Omental fat pad (tissue), 4 donors: ENCODE measurements around the gene DPH6. TPM values are rescaled to one million over a fixed set of nuclear protein-coding genes. Genes with fewer than 3 reads are reported as not detected.
"Not testable (repeated sequence)": the region's sequence is repeated elsewhere in the genome, so short reads cannot be mapped to it uniquely, and the experiment has no call there.

Experiments
- ATAC-seq: fragments of 150-250 bp; one replicate; pipeline ENCODE4 v1.9.1; 2016; ENCODE audit warnings: mild to moderate bottlenecking, moderate library complexity; ENCODE audit not compliant: low FRiP score
- DNase-seq: peaks from one replicate; pipeline ENCODE4 v3.0.0-alpha.2; 2019; ENCODE audit warnings: low spot score
- total RNA-seq, 4 donors: library from RNA; depleted of rRNA; stranded (reverse); fragments of >200 nt; gene quantifications; one replicate each; pipeline ENCODE4 v1.1.0, GENCODE V29; 2016
- TF ChIP-seq, protein P1 (sequence below), 3 donors: fragments of 450-650 bp; IDR thresholded peaks; one replicate each; pipeline ENCODE4 v1.5.1; 2016 to 2017; ENCODE audit warnings: antibody characterized with exemption in 3 of 3, mild to moderate bottlenecking in 3 of 3, moderate library complexity in 2 of 3

The DPH6 gene
- total RNA-seq, 4 donors from 2014 or later, result 10.1 to 27.9 (median 13.7) TPM

DNA sequence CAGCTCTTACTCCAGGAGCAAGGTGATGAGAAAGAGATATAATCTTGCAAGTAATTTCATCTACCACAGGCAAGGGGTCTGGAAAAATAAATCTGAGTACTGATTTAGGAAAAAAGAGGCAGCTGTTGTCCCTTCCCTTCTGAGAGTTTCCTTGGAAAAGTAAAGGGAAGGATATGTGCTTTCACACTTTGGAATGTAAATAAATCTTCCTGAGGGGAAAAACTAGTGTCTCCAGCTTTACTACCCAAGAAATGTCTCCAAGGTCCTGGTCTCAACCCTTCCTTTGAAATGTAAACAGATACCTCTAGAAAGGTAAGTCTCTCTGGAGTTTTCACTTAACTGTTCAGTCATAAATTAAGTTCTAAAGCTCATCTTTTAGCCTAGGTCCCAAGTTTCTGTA lies 102.6 kb downstream of the DPH6 start:
- ATAC-seq (no peak), DNase-seq (no peak)
- TF ChIP-seq, protein P1, sequence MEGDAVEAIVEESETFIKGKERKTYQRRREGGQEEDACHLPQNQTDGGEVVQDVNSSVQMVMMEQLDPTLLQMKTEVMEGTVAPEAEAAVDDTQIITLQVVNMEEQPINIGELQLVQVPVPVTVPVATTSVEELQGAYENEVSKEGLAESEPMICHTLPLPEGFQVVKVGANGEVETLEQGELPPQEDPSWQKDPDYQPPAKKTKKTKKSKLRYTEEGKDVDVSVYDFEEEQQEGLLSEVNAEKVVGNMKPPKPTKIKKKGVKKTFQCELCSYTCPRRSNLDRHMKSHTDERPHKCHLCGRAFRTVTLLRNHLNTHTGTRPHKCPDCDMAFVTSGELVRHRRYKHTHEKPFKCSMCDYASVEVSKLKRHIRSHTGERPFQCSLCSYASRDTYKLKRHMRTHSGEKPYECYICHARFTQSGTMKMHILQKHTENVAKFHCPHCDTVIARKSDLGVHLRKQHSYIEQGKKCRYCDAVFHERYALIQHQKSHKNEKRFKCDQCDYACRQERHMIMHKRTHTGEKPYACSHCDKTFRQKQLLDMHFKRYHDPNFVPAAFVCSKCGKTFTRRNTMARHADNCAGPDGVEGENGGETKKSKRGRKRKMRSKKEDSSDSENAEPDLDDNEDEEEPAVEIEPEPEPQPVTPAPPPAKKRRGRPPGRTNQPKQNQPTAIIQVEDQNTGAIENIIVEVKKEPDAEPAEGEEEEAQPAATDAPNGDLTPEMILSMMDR (IDR thresholded peaks at IDR 0.05), result no peak

DNA sequence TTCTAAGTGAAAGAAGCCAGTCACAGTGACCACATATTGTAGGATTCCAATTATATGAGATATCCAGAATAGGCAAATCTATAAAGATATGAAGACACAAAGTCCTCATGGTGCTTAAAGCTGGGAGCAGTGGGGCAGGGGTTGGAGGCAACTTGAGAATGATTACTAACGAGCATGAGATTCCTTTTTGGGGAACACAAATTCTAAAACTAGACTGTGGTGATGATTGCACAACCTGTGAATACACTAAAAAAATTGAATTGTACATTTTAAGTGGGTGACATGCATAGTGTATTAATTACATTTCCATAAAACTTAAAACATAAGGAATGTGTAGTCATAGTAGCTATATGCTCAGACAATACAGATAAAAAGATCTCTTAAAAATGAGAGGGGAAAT lies 103.2 kb downstream of the DPH6 start:
- TF ChIP-seq, protein P1 (IDR thresholded peaks at IDR 0.05), result no peak
- DNase-seq (no peak), ATAC-seq (no peak)

DNA sequence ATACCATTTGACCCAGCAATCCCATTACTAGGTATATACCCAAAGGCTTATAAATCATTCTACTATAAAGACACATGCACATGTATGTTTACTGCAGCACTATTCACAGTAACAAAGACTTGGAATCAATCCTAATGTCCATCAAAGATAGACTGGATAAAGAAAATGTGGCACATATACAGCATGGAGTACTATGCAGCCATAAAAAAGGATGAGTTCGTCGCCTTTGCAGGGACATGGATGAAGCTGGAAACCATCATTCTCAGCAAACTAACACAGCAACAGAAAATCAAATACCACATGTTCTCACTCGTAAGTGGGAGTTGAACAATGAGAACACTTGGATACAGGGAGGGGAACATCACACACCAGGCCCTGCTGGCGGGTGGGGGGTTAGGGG lies 104.7 kb downstream of the DPH6 start:
- DNase-seq, ATAC-seq: not testable (repeated sequence)

DNA sequence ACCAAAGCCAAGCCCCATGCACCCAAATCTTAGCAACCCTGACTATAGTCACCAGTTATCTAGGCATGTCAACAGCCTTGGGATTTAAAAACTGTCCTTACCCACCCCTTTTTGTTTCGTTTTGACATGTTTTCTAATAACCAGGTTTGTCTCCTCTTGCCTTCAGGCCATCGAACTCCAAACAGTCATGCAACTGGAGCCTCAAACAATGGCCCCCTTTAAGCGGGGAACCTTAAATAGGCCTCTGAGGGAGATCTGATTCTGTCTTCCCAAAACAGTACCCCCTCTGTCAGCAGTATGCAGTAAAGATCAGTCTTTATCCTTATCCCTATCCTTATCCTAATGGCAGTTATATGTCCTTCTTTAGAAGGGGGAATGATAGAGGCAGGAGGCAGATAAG lies 105.7 kb downstream of the DPH6 start:
- TF ChIP-seq, protein P1 (IDR thresholded peaks at IDR 0.05), result no peak
- no peak for ATAC-seq
- DNase-seq, result no peak

GRCh38 chr15:35439291-35439690 lies 106.7 kb downstream of the DPH6 start:
- TF ChIP-seq, protein P1 (IDR thresholded peaks at IDR 0.05), result no peak
- ATAC-seq, result no peak
- DNase-seq, result no peak

DNA sequence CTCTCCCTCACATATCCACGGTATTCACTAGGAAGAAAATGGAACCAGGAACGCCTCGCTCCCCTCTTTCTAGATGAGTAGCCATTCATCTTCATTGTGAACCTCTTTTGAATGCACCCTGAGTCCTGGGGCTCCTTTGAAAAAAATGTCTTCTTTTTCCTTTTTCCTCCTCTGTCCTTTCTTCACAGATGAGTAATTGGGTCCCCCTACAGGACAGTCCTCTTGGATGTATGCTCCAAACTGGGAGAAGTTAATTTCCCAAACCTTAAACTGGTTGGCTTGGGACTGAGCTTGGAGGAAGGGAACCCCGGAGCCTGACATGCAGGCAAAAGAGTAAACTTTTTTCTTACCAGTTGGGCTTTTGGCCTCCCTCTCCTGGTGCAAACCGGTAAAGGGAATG lies 108.8 kb downstream of the DPH6 start:
- DNase-seq (no peak), ATAC-seq (no peak)
- TF ChIP-seq, protein P1 (IDR thresholded peaks at IDR 0.05), result no peak

DNA sequence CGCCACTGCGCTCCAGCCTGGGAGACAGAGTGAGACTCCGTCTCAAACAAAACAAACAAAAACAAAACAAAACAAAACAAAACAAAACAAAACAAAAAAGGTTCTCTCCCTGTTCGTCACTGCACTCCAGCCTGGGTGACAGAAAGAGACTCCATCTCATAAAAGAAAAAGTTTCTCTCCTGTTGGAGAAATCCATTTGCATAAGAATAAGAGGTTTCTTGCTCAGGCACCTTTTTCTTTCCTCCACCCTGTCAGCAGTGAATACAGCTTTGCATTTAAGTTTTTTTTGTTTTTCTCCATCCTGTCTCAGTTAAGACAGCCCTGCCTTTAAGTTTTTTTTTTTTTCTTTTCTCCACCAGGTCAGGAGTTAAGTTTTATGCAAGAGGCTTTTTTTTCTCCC lies 109.5 kb downstream of the DPH6 start:
- TF ChIP-seq, protein P1 (IDR thresholded peaks at IDR 0.05), result no peak
- ATAC-seq, result no peak

DNA sequence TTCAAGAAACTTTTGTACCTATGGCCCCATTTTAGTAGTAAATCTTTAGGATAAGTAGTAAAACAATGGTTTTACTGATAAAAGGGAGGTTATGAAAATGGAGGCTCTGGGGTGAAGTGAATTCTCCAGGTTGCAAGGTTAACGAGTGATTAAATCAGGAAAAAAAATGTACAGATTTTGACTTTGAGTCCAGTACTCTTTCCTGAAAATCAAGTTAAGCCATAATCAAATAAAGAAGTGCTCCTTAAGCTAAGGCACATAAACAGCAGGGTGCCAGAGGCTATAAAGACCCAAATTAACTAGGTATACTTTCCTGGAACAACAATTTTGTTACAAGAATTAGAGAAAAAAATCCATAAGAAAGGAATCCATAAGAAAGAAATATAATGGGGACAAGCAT lies 114.7 kb downstream of the DPH6 start:
- TF ChIP-seq, protein P1 (IDR thresholded peaks at IDR 0.05), result no peak
- ATAC-seq, result no peak
- no peak for DNase-seq

More for the DNA sequence above, 109.5 kb downstream of the DPH6 start:
- no peak for DNase-seq
